Activated T-cell treated with anti-CD3 and anti-CD28 coated beads for 24 hours (primary cell): ENCODE measurements around the gene ARHGAP26.

Source experiments
- DNase-seq: peaks from one replicate; pipeline ENCODE4 v3.0.0-alpha.2; 2020; ENCODE audit warnings: low read depth

Gene ARHGAP26

DNA sequence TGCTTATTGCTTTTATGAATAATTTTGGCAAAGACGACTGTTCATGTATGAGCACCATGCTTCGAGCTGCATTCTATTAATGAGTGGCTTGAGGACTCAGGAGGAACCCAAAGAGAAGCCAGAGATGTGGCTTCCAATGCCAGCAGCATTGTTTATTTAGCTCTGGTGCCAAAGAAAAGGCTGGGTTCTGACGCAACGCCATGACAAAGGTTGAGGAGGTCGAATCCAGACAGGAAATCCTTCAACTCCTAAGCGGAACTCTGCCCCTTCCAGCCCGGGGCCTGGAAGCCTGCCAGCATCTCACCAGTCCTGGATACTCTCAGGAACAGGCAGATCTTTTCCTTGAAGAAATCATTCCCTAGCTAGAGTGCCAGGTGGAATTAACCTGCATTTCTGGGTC, 104.4 kb downstream of the ARHGAP26 start:
- DNase-seq, result no peak

DNA sequence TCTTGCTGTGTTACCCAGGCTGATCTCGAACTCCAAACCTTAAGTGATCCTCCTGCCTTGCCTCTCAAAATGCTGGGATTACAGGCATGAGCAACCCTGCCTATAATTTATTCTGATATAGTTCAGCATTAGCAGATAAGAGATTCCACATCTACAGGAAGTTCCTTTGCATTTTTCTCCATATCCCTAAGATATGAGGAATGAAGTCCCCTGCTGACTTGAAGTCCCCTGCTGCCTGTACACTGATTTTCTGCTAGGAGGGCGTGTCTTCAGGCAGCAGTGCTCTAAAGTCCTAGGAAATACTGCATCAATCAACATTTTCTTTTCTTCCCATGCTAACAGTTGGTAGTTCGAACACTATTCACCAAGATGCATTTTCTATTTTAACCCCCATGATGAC, 105.8 kb downstream of the ARHGAP26 start:
- no peak for DNase-seq

DNA sequence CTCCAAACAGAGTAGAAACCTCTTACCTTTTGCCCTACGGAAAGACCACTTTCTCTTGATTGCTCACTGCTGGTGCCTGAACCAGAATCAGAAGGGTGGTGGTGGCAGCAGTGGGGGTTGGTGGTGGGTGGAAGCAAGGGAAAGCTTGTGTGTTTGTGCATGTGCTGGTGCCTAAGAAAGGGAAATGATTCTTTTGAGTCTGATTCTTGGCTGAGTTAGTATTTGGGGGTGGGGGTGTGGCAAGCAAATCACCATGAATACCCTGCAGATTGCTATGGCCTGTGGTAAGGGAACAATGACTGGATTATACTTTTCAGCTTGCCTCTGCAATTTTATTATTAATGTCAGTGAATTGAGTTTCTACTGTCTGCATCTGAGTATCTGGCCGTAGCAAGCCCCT, 106.6 kb downstream of the ARHGAP26 start:
- DNase-seq, result no peak

- DNase-seq, result no peak
Observed at GRCh38 chr5:142878111-142878510, 107.9 kb downstream of the ARHGAP26 start.

GRCh38 chr5:142878638-142879037, 108.5 kb downstream of the ARHGAP26 start:
- no peak for DNase-seq

DNA sequence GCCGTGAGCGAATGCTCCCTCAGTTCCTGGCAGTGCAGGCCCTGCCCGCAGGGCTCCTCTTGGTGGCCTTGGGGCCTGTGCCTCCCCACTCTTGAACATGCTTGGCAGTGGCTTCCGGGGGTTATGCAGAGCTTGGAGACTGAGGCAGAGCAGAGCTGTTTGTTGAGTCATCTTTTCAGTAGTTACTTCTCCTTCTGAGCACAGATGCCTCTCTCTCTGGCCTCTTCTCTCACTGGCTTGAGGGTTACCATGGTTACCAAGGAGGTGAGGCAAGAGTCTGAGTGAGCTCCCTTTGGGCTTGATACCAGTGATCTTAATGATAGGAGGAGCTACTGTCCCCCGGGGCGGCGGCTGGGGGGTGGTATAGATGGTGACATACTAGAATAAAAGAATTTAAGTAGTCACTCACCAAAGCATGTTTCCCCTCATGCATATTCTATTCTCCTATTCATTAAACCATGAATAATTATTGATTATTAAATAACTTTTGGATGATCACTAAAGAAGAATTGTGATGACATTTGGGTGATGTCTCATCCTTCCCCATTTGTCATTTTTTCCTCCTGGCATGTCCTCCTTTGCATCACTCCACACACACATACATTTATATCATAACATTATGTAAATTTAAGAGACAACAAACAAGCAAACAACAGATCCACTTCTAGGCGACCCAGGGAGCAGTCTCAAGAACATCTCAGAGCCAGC, 111.1 kb downstream of the ARHGAP26 start:
- no peak for DNase-seq

DNA sequence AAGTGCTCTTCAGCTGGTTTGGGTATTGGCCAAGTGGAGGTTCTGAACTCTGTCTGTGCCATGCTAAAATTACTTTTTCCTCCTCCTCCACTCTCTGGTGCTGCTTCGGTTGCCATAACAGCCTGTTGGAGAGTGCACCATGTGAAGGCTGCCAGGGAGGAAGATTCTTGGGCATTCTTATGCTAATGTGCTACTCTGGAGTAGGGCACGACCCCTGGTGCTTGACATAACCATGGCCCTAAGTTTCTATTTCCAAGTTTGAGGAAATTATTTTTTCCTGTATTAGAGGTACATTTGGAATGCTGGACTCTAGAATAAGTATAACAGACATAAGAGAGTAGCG, 111.6 kb downstream of the ARHGAP26 start:
- DNase-seq, result no peak

DNA sequence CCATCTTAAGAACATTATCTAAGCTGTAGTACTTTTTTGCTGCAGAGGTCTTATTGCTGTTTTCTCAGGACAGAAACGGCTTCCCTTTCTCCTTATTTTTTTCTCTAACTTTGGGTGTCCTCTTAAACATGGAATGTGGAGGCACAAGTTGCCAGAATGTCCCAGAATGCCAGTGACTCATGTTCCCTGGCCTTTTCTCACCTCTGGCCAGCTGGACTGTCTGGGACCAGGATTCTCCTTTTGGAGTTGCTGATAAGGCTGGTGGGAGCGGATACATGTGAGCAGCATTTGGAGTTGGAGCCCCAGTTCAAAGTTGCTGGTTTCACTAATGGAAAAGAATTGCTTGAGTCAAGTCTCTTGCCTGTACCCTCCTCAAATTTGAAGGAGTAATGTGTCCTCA, 112.8 kb downstream of the ARHGAP26 start:
- DNase-seq, result no peak

DNA sequence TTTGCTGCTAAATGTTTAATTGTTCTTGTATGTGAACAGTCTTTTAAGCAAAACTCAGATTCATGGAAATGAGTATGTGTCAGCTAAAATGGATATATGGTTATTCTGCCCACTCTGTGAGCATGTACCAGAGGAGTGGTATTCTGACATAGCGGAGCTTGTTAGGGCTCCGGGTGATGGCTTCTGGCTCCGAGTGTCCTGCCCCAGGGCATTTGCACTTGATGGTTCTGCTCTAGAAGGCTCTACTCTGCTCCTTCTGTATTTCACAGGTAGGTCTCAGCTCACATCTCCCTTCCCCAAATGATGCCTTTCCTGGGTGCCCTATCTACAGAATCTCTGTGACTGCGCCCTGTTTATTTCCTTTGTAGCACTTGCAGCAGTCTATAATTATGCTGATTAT, 113.3 kb downstream of the ARHGAP26 start:
- DNase-seq, result no peak

- no peak for DNase-seq
Observed at GRCh38 chr5:142884029-142884428, 113.9 kb downstream of the ARHGAP26 start.

DNA sequence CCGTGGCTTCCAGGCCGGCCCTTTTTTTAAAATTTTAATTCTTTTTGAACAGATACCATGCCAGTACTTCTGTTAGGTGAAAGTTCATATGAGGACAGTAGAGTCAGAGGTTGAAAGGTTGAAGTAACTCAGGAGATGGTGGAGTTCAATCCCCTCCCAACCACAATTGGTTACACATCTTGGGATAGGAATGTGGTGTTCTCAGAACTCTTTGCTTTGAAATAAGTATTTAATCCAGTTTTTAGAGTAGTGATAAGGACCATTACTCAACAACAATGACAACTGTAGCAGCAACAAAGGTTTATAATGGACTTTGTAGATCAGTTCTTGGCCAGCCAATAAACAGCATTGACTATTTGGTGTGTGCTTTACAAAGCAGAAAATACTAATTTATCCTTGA, 116.0 kb downstream of the ARHGAP26 start:
- no peak for DNase-seq

GRCh38 chr5:142886956-142887355, 116.8 kb downstream of the ARHGAP26 start:
- DNase-seq, result no peak

- no peak for DNase-seq
Observed at GRCh38 chr5:142888469-142889085, 118.4 kb downstream of the ARHGAP26 start.

- DNase-seq, result no peak
Observed at GRCh38 chr5:142892021-142892420, 121.8 kb downstream of the ARHGAP26 start.

- no peak for DNase-seq
Observed at GRCh38 chr5:142894315-142894714, 124.1 kb downstream of the ARHGAP26 start.

DNA sequence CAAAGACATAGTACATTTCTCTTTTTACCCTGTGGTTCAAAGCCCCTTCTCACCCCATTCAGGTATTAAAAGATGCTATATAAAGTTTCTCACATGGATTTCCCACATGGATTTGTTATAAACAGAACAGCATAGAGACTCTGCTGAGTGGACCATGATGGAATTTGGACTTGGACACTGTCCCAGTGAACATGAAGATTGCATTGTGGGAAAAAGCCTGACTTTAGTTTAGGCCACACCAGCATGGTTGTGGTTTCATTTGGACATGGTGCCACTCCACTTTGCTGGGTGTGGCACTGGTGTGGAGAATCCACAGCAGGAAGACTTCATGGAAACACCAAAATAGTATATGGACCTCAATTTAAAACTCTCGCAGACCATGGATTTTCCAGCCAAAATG, 124.6 kb downstream of the ARHGAP26 start:
- DNase-seq, result no peak

- DNase-seq, result no peak
Observed at GRCh38 chr5:142896325-142897007, 126.3 kb downstream of the ARHGAP26 start.

DNA sequence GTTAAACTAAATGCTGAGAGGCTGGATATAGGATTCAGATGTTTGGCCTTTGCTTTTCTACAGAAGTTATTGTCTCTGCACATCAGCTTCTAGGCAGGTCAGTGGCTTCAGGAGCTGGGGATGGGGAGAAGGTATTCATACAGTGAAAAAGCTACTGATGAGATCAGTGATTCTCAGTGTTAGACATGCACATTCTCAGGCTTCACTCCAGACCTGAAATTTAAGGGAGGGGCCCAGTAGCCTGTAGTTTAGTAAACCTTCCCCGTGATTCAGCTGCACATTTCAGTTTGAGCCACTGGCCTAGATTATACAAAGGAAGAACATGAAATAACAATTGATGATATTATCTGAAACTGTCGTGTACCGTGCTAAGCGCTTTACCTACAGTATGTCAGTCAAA, 127.2 kb downstream of the ARHGAP26 start:
- DNase-seq, result no peak

- no peak for DNase-seq
Observed at GRCh38 chr5:142900927-142901326, 130.8 kb downstream of the ARHGAP26 start.

GRCh38 chr5:142901476-142902185, 131.5 kb downstream of the ARHGAP26 start:
- no peak for DNase-seq

GRCh38 chr5:142902186-142902965, 132.2 kb downstream of the ARHGAP26 start:
- no peak for DNase-seq

DNA sequence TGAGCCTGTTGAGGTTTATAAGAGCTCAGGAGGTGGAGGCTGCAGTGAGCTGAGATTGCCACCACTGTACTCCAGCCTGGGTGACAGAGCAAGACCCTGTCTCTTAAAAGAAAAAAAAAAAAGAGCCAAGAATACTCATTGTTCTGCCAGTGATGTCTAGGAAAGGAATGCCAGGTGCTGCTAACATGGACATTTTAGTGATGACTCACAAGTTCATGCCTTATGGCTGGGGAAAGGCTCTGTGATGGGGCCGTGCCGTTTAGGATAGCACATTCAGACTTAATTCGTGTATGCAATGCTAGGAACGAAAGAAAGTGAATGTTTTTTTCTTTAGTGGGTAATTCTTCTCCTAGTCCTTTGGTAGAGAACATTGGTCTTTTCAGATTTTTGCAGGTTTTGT, 134.2 kb downstream of the ARHGAP26 start:
- DNase-seq, result no peak
